SK-N-MC (cell line): ENCODE measurements around the gene THOC2.
"Not testable (repeated sequence)": the region's sequence is repeated elsewhere in the genome, so short reads cannot be mapped to it uniquely, and the experiment has no call there.

Source experiments
- EZH2 ChIP-seq: fragments of 200-600 bp; sonication (generic); IDR thresholded peaks from one replicate; pipeline ENCODE4 v1.6.1; 2017; ENCODE audit warnings: antibody characterized with exemption
- FOXP2 ChIP-seq: optimal IDR thresholded peaks from 2 replicates; pipeline ENCODE3; 2011; ENCODE audit warnings: mild to moderate bottlenecking, moderate library complexity; ENCODE audit not compliant: insufficient read depth; ENCODE audit errors: extremely low read length, control extremely low read depth
- POLR2AphosphoS5 ChIP-seq: IDR thresholded peaks from 2 replicates; pipeline ENCODE4 v1.6.1; 2012; ENCODE audit warnings: mild to moderate bottlenecking, low read depth, low read length, borderline replicate concordance

GRCh38 chrX:123735137-123735536 lies 2.3 kb upstream of the THOC2 start:
- TF ChIP-seq POLR2AphosphoS5, FOXP2, EZH2: not testable (repeated sequence)
